ENCODE measurements around the gene USP24.

GRCh38 chr1:55041613-55042012 lies 173.6 kb downstream of the USP24 start:
- no peak for TF ChIP-seq CTCF (conservative IDR thresholded peaks at IDR 0.05; ENCODE audit: low read depth, low read length)
- TF ChIP-seq EZH2phosphoT487 (IDR thresholded peaks at IDR 0.05; ENCODE audit: borderline replicate concordance, low read length) = no peak

Measured in PC-3 (cell line).